ENCODE measurements around the gene HAPLN3. TPM values are rescaled to one million over a fixed set of nuclear protein-coding genes. Genes with fewer than 3 reads are reported as not detected.

The HAPLN3 gene
- total and polyA plus RNA-seq, 2 of the 4 experiments (the other 2 are of a cell fraction), result 5.9 to 28.6 TPM

GRCh38 chr15:88908697-88909621 is 13.6 kb upstream of the HAPLN3 start:
- dilution Hi-C loops (cut with HindIII; ENCODE audit: low sequenced_read_pairs, unreplicated experiment) (loop anchor here (25.0 kb wide), 1 partner anchor 103 kb away; no protein-coding TSS in a partner anchor), in situ Hi-C loops (cut with MboI; ENCODE audit: low sequenced_read_pairs) (loop anchor here (5.0 kb wide), 1 partner anchor 108 kb away; no protein-coding TSS in a partner anchor), intact Hi-C loops (cut with micrococcal nuclease) (loop anchor here (10.0 kb wide), 1 partner anchor 396 kb away; no protein-coding TSS in a partner anchor)
- Histone ChIP-seq H3K23ac (ENCODE audit: low read depth, low read length) (peak overlapping the region; percentile 94; the same call in 1 of the 2 replicates), H4K5ac (ENCODE audit: low read depth, low read length) (peak overlapping the region; percentile 19; the same call in 1 of the 2 replicates), H2AK9ac (replicated peaks; ENCODE audit: low read depth, low read length, poor library complexity) (peak overlapping the region; percentile 80), H3K56ac (ENCODE audit: extremely low read depth, insufficient read depth, low read length) (peak overlapping the region; percentile 28), H2BK20ac (ENCODE audit: low read depth, low read length) (no peak overlapping the region), H3K4me3 (ENCODE audit: insufficient read depth, low read depth, low read length) (no peak overlapping the region), H3K79me1 (ENCODE audit: low read depth in 1 of 2, low read length in 2 of 2) (peaks cover 25 to 87% of the 10 kb centered on the region in 2 experiments; a peak in 3 of 4 replicates), H2BK120ac (ENCODE audit: low read depth, low read length) (0 out of 2 replicates have a peak overlapping the region, but pooled peaks have one; percentile 56), H2AFZ (replicated peaks; ENCODE audit: low read length, poor library complexity) (peak overlapping the region; percentile 54), H4K20me1 (ENCODE audit: insufficient read depth, low read length) (peaks cover 76% of the 10 kb centered on the region), H3K4me2 (ENCODE audit: low read depth, low read length) (peak overlapping the region; percentile 18), H3K18ac (ENCODE audit: low read depth, low read length) (0 out of 2 replicates have a peak overlapping the region, but pooled peaks have one; percentile 12), H3K4ac (ENCODE audit: low read depth, low read length) (peak overlapping the region; percentile 72), H2BK5ac (ENCODE audit: low read depth, low read length, poor library complexity, severe bottlenecking) (peak overlapping the region; percentile 72), H4K8ac (ENCODE audit: low read depth in 2 of 2, low read length in 2 of 2) (peak overlapping the region in 1 of 2 experiments; percentile 12; a peak in 1 of 4 replicates), H3K27ac (ENCODE audit: insufficient read depth, low read length) (peak overlapping the region; percentile 63), H3K36me3 (ENCODE audit: control insufficient read depth, insufficient read depth, low read length) (peaks cover 56% of the 10 kb centered on the region), H3K9me1 (ENCODE audit: insufficient read depth, low read length) (peaks cover 33% of the 10 kb centered on the region), H3K9me3 (ENCODE audit: control insufficient read depth, insufficient read depth, low read length) (no peaks in the 10 kb centered on the region), H3K27me3 (ENCODE audit: control insufficient read depth, insufficient read depth, low read length) (no peaks in the 10 kb centered on the region), H4K91ac (ENCODE audit: insufficient read depth, low read depth, low read length) (peak overlapping the region; percentile 65; the same call in 1 of the 2 replicates), H2BK15ac (ENCODE audit: low read depth, low read length) (no peak overlapping the region), H3K9ac (ENCODE audit: low read depth, low read length) (peak overlapping the region; percentile 2; the same call in 1 of the 2 replicates), H3K4me1 (ENCODE audit: control insufficient read depth, insufficient read depth, low read length) (peaks cover 29% of the 10 kb centered on the region), H2AK5ac (ENCODE audit: low read depth, low read length) (peak overlapping the region; percentile 86), H3K14ac (replicated peaks; ENCODE audit: low read depth, low read length) (peak overlapping the region; percentile 64; the same call in 1 of the 2 replicates)
- 78% methylated on average over 6 of the region's 16 CpGs; no CpG with 5 or more reads in 1 of the 2 experiments for WGBS, 2 experiments (ENCODE audit: extremely low coverage in 2 of 2, insufficient read length in 1 of 2)
- ChIA-PET CTCF (interaction anchor here (1.0 kb wide), 1 partner anchor 108 kb away, joined by 3 read pairs; no protein-coding TSS in a partner anchor), POLR2A (ENCODE audit: unreplicated experiment) (interaction anchor here (0.7 kb wide), 1 partner anchor 78 kb away, joined by 3 read pairs; no protein-coding TSS in a partner anchor)
- peak; percentile 73 for DNase-seq
- ATAC-seq (ENCODE audit: low read depth), result no peak
- BruUV-seq (replicated peaks), result no TSS peak
- TF ChIP-seq, protein P1, sequence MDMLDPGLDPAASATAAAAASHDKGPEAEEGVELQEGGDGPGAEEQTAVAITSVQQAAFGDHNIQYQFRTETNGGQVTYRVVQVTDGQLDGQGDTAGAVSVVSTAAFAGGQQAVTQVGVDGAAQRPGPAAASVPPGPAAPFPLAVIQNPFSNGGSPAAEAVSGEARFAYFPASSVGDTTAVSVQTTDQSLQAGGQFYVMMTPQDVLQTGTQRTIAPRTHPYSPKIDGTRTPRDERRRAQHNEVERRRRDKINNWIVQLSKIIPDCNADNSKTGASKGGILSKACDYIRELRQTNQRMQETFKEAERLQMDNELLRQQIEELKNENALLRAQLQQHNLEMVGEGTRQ (IDR thresholded peaks at IDR 0.05; ENCODE audit: low read depth, low read length), result no peak
- TF ChIP-seq MAZ (IDR thresholded peaks at IDR 0.05; ENCODE audit: borderline replicate concordance, low read depth, low read length) (peak; percentile 23; the same call in 1 of the 2 replicates), BHLHE40 (IDR thresholded peaks at IDR 0.05; ENCODE audit: low read depth, low read length) (peak; percentile 27; the same call in 1 of the 2 replicates), MAFK (IDR thresholded peaks at IDR 0.05; ENCODE audit: low read depth, low read length) (no peak), SMC3 (IDR thresholded peaks at IDR 0.05; ENCODE audit: low read depth, low read length) (no peak), RFX5 (IDR thresholded peaks at IDR 0.05; ENCODE audit: low read depth, low read length) (no peak), RCOR1 (IDR thresholded peaks at IDR 0.05; ENCODE audit: insufficient replicate concordance, low read length) (no peak), NFE2L2 (IDR thresholded peaks at IDR 0.05; ENCODE audit: low read depth, low read length) (peak; percentile 8; the same call in 1 of the 2 replicates), CHD1 (IDR thresholded peaks at IDR 0.05; ENCODE audit: low read depth, low read length) (no peak)
- TF ChIP-seq, protein P2, sequence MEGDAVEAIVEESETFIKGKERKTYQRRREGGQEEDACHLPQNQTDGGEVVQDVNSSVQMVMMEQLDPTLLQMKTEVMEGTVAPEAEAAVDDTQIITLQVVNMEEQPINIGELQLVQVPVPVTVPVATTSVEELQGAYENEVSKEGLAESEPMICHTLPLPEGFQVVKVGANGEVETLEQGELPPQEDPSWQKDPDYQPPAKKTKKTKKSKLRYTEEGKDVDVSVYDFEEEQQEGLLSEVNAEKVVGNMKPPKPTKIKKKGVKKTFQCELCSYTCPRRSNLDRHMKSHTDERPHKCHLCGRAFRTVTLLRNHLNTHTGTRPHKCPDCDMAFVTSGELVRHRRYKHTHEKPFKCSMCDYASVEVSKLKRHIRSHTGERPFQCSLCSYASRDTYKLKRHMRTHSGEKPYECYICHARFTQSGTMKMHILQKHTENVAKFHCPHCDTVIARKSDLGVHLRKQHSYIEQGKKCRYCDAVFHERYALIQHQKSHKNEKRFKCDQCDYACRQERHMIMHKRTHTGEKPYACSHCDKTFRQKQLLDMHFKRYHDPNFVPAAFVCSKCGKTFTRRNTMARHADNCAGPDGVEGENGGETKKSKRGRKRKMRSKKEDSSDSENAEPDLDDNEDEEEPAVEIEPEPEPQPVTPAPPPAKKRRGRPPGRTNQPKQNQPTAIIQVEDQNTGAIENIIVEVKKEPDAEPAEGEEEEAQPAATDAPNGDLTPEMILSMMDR (conservative IDR thresholded peaks at IDR 0.05; ENCODE audit: low read depth, low read length), result no peak
- TF ChIP-seq, protein P3, sequence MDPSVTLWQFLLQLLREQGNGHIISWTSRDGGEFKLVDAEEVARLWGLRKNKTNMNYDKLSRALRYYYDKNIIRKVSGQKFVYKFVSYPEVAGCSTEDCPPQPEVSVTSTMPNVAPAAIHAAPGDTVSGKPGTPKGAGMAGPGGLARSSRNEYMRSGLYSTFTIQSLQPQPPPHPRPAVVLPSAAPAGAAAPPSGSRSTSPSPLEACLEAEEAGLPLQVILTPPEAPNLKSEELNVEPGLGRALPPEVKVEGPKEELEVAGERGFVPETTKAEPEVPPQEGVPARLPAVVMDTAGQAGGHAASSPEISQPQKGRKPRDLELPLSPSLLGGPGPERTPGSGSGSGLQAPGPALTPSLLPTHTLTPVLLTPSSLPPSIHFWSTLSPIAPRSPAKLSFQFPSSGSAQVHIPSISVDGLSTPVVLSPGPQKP (IDR thresholded peaks at IDR 0.05; ENCODE audit: borderline replicate concordance, low read depth, low read length), result no peak

All from IMR-90 (cell line).